Left ventricle myocardium inferior (tissue), 1 donor: Measurements from ENCODE around the gene REEP1. TPM values are rescaled to one million over a fixed set of nuclear protein-coding genes. Genes with fewer than 3 reads are reported as not detected.

Source experiments
- DNase-seq: peaks from one replicate; pipeline ENCODE4 v3.0.0-alpha.2; 2020
- H3K27ac ChIP-seq: fragments of 200-600 bp; replicated peaks from 2 replicates; pipeline ENCODE4 v1.8.0; 2021
- H3K27me3 ChIP-seq: fragments of 200-600 bp; 2 replicates; pipeline ENCODE4 v1.8.0; 2021; ENCODE audit warnings: low read depth
- H3K36me3 ChIP-seq: fragments of 200-600 bp; 2 replicates; pipeline ENCODE4 v1.8.0; 2021
- H3K4me1 ChIP-seq: fragments of 200-600 bp; 2 replicates; pipeline ENCODE4 v1.8.0; 2021
- H3K4me3 ChIP-seq: fragments of 200-600 bp; 2 replicates; pipeline ENCODE4 v1.8.0; 2021; ENCODE audit warnings: mild to moderate bottlenecking, moderate library complexity
- H3K9me3 ChIP-seq: fragments of 200-600 bp; replicated peaks from 2 replicates; pipeline ENCODE4 v1.8.0; 2021
- intact Hi-C: fragments of 100-400 bp; cut with micrococcal nuclease; formaldehyde crosslinking; loops from one replicate; pipeline ENCODE4 v1.11.0; 2022
- total RNA-seq: library from RNA; stranded (reverse); fragmentation: NEBNext Ultra II Directional; extraction: Animal tissue kit (Norgen Biotek cat#: 25700); gene quantifications from one replicate; pipeline ENCODE4 v1.2.1, GENCODE V29; 2021
- TF ChIP-seq, protein P1 (sequence below): fragments of 200-600 bp; IDR thresholded peaks from 2 replicates; pipeline ENCODE4 v1.8.0; 2021; ENCODE audit warnings: antibody characterized with exemption, mild to moderate bottlenecking, borderline replicate concordance
- donor health status: DM: no; HTN: yes; CAD: no; lungs with severe emphysema.

Gene REEP1
- total RNA-seq, 1 donor from 2014 or later: 30.2 TPM

GRCh38 chr2:86358957-86359356 lies 21.5 kb upstream of the REEP1 start:
- DNase-seq: no peak
- TF ChIP-seq, protein P1, sequence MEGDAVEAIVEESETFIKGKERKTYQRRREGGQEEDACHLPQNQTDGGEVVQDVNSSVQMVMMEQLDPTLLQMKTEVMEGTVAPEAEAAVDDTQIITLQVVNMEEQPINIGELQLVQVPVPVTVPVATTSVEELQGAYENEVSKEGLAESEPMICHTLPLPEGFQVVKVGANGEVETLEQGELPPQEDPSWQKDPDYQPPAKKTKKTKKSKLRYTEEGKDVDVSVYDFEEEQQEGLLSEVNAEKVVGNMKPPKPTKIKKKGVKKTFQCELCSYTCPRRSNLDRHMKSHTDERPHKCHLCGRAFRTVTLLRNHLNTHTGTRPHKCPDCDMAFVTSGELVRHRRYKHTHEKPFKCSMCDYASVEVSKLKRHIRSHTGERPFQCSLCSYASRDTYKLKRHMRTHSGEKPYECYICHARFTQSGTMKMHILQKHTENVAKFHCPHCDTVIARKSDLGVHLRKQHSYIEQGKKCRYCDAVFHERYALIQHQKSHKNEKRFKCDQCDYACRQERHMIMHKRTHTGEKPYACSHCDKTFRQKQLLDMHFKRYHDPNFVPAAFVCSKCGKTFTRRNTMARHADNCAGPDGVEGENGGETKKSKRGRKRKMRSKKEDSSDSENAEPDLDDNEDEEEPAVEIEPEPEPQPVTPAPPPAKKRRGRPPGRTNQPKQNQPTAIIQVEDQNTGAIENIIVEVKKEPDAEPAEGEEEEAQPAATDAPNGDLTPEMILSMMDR: no peak
- Histone ChIP-seq H3K9me3 (no peaks in the 10 kb centered on the region), H3K4me3 (no peak overlapping the region), H3K27ac (no peak overlapping the region), H3K27me3 (peaks cover 13% of the 10 kb centered on the region), H3K36me3 (no peaks in the 10 kb centered on the region), H3K4me1 (no peaks in the 10 kb centered on the region)
- intact Hi-C loops: no loop called here

GRCh38 chr2:86357392-86357963 lies 20.1 kb upstream of the REEP1 start:
- Histone ChIP-seq H3K9me3 (no peaks in the 10 kb centered on the region), H3K4me3 (no peak overlapping the region), H3K27me3 (peaks cover 19% of the 10 kb centered on the region), H3K36me3 (no peaks in the 10 kb centered on the region), H3K27ac (no peak overlapping the region), H3K4me1 (no peaks in the 10 kb centered on the region)
- intact Hi-C loops: no loop called here
- DNase-seq: no peak
- TF ChIP-seq, protein P1: no peak

GRCh38 chr2:86352727-86353221 lies 15.3 kb upstream of the REEP1 start:
- H3K27me3 ChIP-seq: peaks cover 33% of the 10 kb centered on the region
- no peak overlapping the region for H3K27ac ChIP-seq
- intact Hi-C loops: no loop called here
- no peaks in the 10 kb centered on the region for H3K9me3 ChIP-seq
- no peaks in the 10 kb centered on the region for H3K36me3 ChIP-seq
- TF ChIP-seq, protein P1: no peak
- no peak for DNase-seq
- no peak overlapping the region for H3K4me3 ChIP-seq
- no peaks in the 10 kb centered on the region for H3K4me1 ChIP-seq

GRCh38 chr2:86352137-86352726 lies 14.8 kb upstream of the REEP1 start:
- peaks cover 34% of the 10 kb centered on the region for H3K27me3 ChIP-seq
- H3K27ac ChIP-seq: no peak overlapping the region
- no peaks in the 10 kb centered on the region for H3K4me1 ChIP-seq
- no peak for DNase-seq
- no peak overlapping the region for H3K4me3 ChIP-seq
- no peaks in the 10 kb centered on the region for H3K9me3 ChIP-seq
- intact Hi-C loops: no loop called here
- TF ChIP-seq, protein P1: no peak
- no peaks in the 10 kb centered on the region for H3K36me3 ChIP-seq

DNA sequence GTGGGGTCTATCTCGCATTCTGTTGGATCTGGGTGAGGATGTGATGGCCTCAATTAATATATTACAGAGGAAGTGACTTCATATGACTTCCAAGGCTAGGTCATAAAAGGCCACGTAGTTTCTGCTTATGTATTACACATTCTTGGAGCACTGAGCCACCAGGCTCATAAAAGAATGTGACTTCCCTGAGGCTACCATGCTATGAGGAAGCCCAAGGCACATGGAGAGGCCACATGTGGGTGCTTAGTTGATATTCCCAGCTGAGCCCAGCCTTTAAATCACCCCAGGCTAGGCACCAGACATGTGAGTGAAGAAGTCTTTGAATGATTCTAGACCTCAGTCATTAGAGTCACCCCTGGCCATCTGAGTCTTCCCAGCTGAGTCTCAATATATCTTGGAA lies 13.3 kb upstream of the REEP1 start:
- Histone ChIP-seq H3K27ac (no peak overlapping the region), H3K27me3 (peaks cover 34% of the 10 kb centered on the region), H3K4me3 (no peak overlapping the region), H3K9me3 (no peaks in the 10 kb centered on the region), H3K4me1 (no peaks in the 10 kb centered on the region), H3K36me3 (no peaks in the 10 kb centered on the region)
- DNase-seq: no peak
- intact Hi-C loops: no loop called here
- TF ChIP-seq, protein P1: no peak
